ENCODE results near the gene COL13A1.

DNA sequence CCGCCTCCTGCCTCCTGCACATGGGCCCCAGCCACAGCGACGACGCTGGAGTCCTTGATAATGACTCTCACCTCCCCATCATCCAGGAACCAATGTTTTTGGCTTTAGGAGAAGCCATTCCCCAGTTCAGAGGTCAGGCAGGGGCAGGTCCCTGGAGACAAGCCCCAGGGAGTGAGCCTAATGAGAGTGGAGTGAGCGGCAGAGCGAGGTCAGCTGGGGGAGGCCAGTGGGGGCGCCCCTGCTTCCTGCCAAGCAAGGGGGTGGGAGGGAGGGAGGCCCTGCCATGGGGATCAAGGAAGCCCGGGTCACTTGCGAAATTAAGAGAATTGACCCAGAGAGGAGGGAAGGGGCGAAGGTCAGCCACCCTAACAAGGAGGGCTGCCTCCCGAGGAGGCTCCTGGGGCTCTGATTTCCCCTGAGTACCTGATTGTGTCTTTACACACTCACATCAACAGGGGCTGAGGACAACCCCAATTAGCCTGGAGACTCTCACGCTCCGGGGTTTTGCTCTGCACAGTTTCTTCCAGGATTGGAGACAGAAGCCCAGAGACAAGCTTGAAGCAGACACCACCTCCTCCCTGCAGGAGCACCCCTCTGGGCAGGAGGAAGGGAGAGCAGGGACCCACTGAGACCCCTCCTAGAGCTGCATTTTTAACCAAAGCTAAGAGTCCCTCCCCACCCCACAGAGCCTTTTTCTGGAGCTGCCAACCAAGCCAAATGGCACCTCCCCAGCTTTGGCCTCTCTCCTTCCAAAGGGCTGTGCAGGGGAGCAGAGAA lies 112.1 kb downstream of the COL13A1 start:
- TF ChIP-seq POLR2A (IDR thresholded peaks at IDR 0.05): no peak
- TF ChIP-seq POLR2AphosphoS5 (IDR thresholded peaks at IDR 0.05): no peak
- TF ChIP-seq CTCF (IDR thresholded peaks at IDR 0.05): no peak
